Measurements from ENCODE around the gene NNT.

The NNT gene

DNA sequence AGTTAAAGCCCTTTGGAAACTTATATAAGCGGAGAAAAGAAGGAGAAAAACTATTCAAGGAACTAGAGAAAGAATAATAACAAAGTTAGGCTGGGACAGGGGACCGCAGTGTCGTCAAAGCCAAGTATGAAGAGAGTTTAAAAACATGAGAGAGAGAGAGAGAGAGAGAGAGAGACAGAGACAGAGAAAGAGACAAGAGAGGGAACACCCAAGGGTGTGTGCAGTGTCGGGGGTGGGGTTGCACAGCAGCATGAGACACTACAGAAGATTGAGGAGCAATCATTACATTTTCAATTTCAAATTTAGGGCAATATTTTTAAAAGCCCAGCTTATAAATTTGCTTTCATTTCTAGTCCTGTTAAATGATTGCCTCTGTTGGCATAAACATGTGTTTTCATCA lies 74.3 kb downstream of the NNT start:
- Histone ChIP-seq H3K79me2 (ENCODE audit: insufficient read depth, low read length) (no peaks in the 10 kb centered on the region; the same call in 1 of the 2 replicates), H3K4me2 (ENCODE audit: low read depth, low read length, poor library complexity, severe bottlenecking) (no peak overlapping the region), H4K20me1 (ENCODE audit: insufficient read depth, low read length, poor library complexity, severe bottlenecking) (peaks cover 3% of the 10 kb centered on the region), H3K9ac (ENCODE audit: low read depth, low read length, poor library complexity, severe bottlenecking) (no peak overlapping the region), H3K4me3 (ENCODE audit: low read length, poor library complexity, severe bottlenecking) (no peak overlapping the region), H3K27me3 (ENCODE audit: insufficient read depth, low read length, poor library complexity, severe bottlenecking) (no peaks in the 10 kb centered on the region), H3F3A (ENCODE audit: low read depth) (peaks cover 2% of the 10 kb centered on the region; the same call in 1 of the 2 replicates), H3K9me2 (replicated peaks; ENCODE audit: low read depth, low read length) (no peaks in the 10 kb centered on the region), H3K9me3 (ENCODE audit: insufficient read depth, low read depth, low read length) (no peaks in the 10 kb centered on the region), H3K4me1 (ENCODE audit: insufficient read depth, low read length, poor library complexity, severe bottlenecking) (no peaks in the 10 kb centered on the region), H2AFZ (ENCODE audit: low read length) (no peak overlapping the region), H3K36me3 (ENCODE audit: insufficient read depth, low read length) (peaks cover 65% of the 10 kb centered on the region)
- TF ChIP-seq EZH2phosphoT487 (IDR thresholded peaks at IDR 0.05; ENCODE audit: borderline replicate concordance), result no peak
- TF ChIP-seq, protein P1, sequence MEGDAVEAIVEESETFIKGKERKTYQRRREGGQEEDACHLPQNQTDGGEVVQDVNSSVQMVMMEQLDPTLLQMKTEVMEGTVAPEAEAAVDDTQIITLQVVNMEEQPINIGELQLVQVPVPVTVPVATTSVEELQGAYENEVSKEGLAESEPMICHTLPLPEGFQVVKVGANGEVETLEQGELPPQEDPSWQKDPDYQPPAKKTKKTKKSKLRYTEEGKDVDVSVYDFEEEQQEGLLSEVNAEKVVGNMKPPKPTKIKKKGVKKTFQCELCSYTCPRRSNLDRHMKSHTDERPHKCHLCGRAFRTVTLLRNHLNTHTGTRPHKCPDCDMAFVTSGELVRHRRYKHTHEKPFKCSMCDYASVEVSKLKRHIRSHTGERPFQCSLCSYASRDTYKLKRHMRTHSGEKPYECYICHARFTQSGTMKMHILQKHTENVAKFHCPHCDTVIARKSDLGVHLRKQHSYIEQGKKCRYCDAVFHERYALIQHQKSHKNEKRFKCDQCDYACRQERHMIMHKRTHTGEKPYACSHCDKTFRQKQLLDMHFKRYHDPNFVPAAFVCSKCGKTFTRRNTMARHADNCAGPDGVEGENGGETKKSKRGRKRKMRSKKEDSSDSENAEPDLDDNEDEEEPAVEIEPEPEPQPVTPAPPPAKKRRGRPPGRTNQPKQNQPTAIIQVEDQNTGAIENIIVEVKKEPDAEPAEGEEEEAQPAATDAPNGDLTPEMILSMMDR (conservative IDR thresholded peaks at IDR 0.05; ENCODE audit: low read length), result no peak

DNA sequence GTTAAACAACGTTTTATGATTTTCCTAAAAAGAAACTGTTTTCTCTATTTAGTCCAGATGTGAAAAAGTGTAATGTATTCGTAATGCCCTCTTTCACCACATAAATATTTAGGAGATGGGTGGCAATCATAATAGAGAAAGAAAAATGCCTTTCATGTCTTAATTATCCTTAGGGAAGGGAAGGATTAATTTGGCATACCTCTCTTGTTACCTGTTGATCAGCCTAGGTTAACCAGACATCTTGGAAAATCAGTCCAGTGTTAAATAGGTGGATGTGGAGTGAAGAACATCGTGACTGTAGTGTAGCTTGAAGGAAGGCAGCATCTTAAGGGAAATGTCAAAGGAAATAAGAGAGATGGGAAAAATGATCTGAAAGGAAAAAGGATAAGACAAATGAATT lies 76.2 kb downstream of the NNT start:
- Histone ChIP-seq H3K79me2 (ENCODE audit: insufficient read depth, low read length) (no peaks in the 10 kb centered on the region; the same call in 1 of the 2 replicates), H3K9me2 (replicated peaks; ENCODE audit: low read depth, low read length) (no peaks in the 10 kb centered on the region), H3K4me2 (ENCODE audit: low read depth, low read length, poor library complexity, severe bottlenecking) (no peak overlapping the region), H3F3A (ENCODE audit: low read depth) (peaks cover 2% of the 10 kb centered on the region; the same call in 1 of the 2 replicates), H3K4me1 (ENCODE audit: insufficient read depth, low read length, poor library complexity, severe bottlenecking) (no peaks in the 10 kb centered on the region), H2AFZ (ENCODE audit: low read length) (no peak overlapping the region), H4K20me1 (ENCODE audit: insufficient read depth, low read length, poor library complexity, severe bottlenecking) (peaks cover 3% of the 10 kb centered on the region), H3K9me3 (ENCODE audit: insufficient read depth, low read depth, low read length) (no peaks in the 10 kb centered on the region), H3K27me3 (ENCODE audit: insufficient read depth, low read length, poor library complexity, severe bottlenecking) (no peaks in the 10 kb centered on the region), H3K9ac (ENCODE audit: low read depth, low read length, poor library complexity, severe bottlenecking) (no peak overlapping the region), H3K36me3 (ENCODE audit: insufficient read depth, low read length) (peaks cover 62% of the 10 kb centered on the region), H3K4me3 (ENCODE audit: low read length, poor library complexity, severe bottlenecking) (no peak overlapping the region)
- TF ChIP-seq EZH2phosphoT487 (IDR thresholded peaks at IDR 0.05; ENCODE audit: borderline replicate concordance), result no peak
- TF ChIP-seq, protein P1 (conservative IDR thresholded peaks at IDR 0.05; ENCODE audit: low read length), result no peak

DNA sequence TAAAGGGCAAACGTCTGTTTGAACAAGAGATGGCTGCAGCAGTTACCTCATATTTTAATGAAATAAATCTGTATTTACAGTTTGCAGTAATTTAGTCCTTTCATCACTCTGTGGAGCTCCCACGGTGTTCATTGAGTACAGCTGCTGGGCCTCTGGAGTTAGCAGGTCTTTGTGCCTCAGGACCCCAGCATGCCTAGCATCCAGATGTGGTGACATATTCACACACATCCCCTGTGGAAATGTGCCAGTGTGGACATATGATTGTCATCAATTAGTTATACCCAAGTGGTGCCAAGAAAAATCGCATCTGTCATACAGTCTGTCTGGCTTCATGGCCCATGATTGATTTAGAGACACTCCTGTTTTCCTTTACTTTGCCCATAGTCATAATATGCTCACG lies 77.3 kb downstream of the NNT start:
- no peaks in the 10 kb centered on the region for H3F3A ChIP-seq (ENCODE audit: low read depth)
- H3K36me3 ChIP-seq (ENCODE audit: insufficient read depth, low read length), result peaks cover 65% of the 10 kb centered on the region
- no peaks in the 10 kb centered on the region for H3K4me1 ChIP-seq (ENCODE audit: insufficient read depth, low read length, poor library complexity, severe bottlenecking)
- no peaks in the 10 kb centered on the region for H3K79me2 ChIP-seq (ENCODE audit: insufficient read depth, low read length)
- H4K20me1 ChIP-seq (ENCODE audit: insufficient read depth, low read length, poor library complexity, severe bottlenecking), result peaks cover under 1% of the 10 kb centered on the region
- no peaks in the 10 kb centered on the region for H3K9me2 ChIP-seq (replicated peaks; ENCODE audit: low read depth, low read length)
- no peak overlapping the region for H3K4me2 ChIP-seq (ENCODE audit: low read depth, low read length, poor library complexity, severe bottlenecking)
- TF ChIP-seq, protein P1 (conservative IDR thresholded peaks at IDR 0.05; ENCODE audit: low read length), result no peak
- TF ChIP-seq EZH2phosphoT487 (IDR thresholded peaks at IDR 0.05; ENCODE audit: borderline replicate concordance), result no peak
- H3K9me3 ChIP-seq (ENCODE audit: insufficient read depth, low read depth, low read length), result no peaks in the 10 kb centered on the region
- no peaks in the 10 kb centered on the region for H3K27me3 ChIP-seq (ENCODE audit: insufficient read depth, low read length, poor library complexity, severe bottlenecking)
- H2AFZ ChIP-seq (ENCODE audit: low read length), result no peak overlapping the region
- no peak overlapping the region for H3K9ac ChIP-seq (ENCODE audit: low read depth, low read length, poor library complexity, severe bottlenecking)
- H3K4me3 ChIP-seq (ENCODE audit: low read length, poor library complexity, severe bottlenecking), result no peak overlapping the region

All from Loucy (cell line).